K562 (cell line): ENCODE data around the gene UNC5B. TPM values are rescaled to one million over a fixed set of nuclear protein-coding genes. Genes with fewer than 3 reads are reported as not detected.

ENCODE experiments used
- ATAC-seq: fragments of 200-7000 bp; cut with Tn5 transposase; 3 replicates; pipeline ENCODE4 v1.9.1; 2020; ENCODE audit warnings: moderate library complexity
- BruUV-seq: library from RNA; stranded (reverse); fragments of 400-500 nt; replicated peaks from 2 replicates; lab custom pipeline; 2021; lab: Mats Ljungman, UMichigan
- CTCF ChIA-PET: fragments of 300-600 bp; formaldehyde crosslinking; extraction: SDS; loops from one replicate; lab custom pipeline; 2021; ENCODE audit warnings: low intra/inter-chr PET ratio; lab: Yijun Ruan, JAX
- POLR2A ChIA-PET: fragments of 300-600, 350-650 bp; sonication (Branson Sonifier 250); formaldehyde crosslinking; extraction: SDS; loops from one replicate; lab custom pipeline; 2021; ENCODE audit warnings: antibody characterized with exemption, inconsistent platforms; lab: Yijun Ruan, JAX
- DNase-seq, 4 experiments: peaks; one replicate each; pipeline versions ENCODE4 v3.0.0 to v3.0.0-alpha.2; 2011 to 2018; ENCODE audit warnings: low spot score in 3 of 4, mixed read lengths in 3 of 4; ENCODE audit errors: extremely low read depth in 1 of 4
- FAIRE-seq: peaks from 2 replicates; lab custom pipeline; 2011; peaks lifted over from hg19 to GRCh38; lab: Jason Lieb, UNC
- H2AFZ ChIP-seq: 2 replicates; pipeline ENCODE4 v1.6.0; 2011; ENCODE audit warnings: low read depth, low read length, control low read depth, inconsistent platforms
- H3K27ac ChIP-seq: fragments of 200-600 bp; 3 replicates; pipeline ENCODE4 v1.8.0; 2011; ENCODE audit warnings: low read depth, mild to moderate bottlenecking, control low read depth, inconsistent platforms, low read length, moderate library complexity, mixed read lengths; ENCODE audit errors: extremely low read depth
- H3K27me3 ChIP-seq, 2 experiments: fragments of 300-600 bp in 1 of 2; 2 replicates in 1 of 2; 3 replicates in 1 of 2; pipeline versions ENCODE4 v1.6.0 to v1.8.0; 2011; ENCODE audit warnings: inconsistent platforms in 2 of 2, low read length in 2 of 2, mild to moderate bottlenecking in 1 of 2, mixed read lengths in 1 of 2, moderate library complexity in 1 of 2; ENCODE audit not compliant: control insufficient read depth in 2 of 2, insufficient read depth in 2 of 2
- H3K36me3 ChIP-seq: fragments of 300-600 bp; 3 replicates; pipeline ENCODE4 v1.8.0; 2011; ENCODE audit warnings: mild to moderate bottlenecking, low read length, inconsistent platforms; ENCODE audit not compliant: control insufficient read depth, insufficient read depth
- H3K4me1 ChIP-seq, 2 experiments: fragments of 200-600 bp in 1 of 2; replicated peaks in 1 of 2; 2 replicates in 1 of 2; 3 replicates in 1 of 2; pipeline versions ENCODE4 v1.5.1 to v1.8.0; 2011; ENCODE audit warnings: inconsistent platforms in 2 of 2, low read length in 2 of 2, mild to moderate bottlenecking in 1 of 2, mixed read lengths in 1 of 2, moderate library complexity in 1 of 2; ENCODE audit not compliant: control insufficient read depth in 2 of 2, insufficient read depth in 2 of 2
- H3K4me2 ChIP-seq: 2 replicates; pipeline ENCODE4 v1.6.1; 2011; ENCODE audit warnings: low read length, control low read depth, inconsistent platforms, mixed read lengths; ENCODE audit not compliant: insufficient read depth
- H3K4me3 ChIP-seq: fragments of 200-600 bp; sonication (generic), shearing (Covaris generic); 2 replicates; pipeline ENCODE4 v1.5.1; 2016; ENCODE audit warnings: control low read depth, inconsistent platforms
- H3K79me2 ChIP-seq: fragments of 200-600 bp; 3 replicates; pipeline ENCODE4 v1.8.0; 2011; ENCODE audit warnings: low read length, inconsistent platforms; ENCODE audit not compliant: control insufficient read depth, insufficient read depth
- H3K9ac ChIP-seq, 2 experiments: 2 replicates each; pipeline versions ENCODE4 v1.6.0 to v1.6.1; 2011; ENCODE audit warnings: low read depth in 2 of 2, low read length in 2 of 2, control low read depth in 1 of 2, inconsistent platforms in 1 of 2, mild to moderate bottlenecking in 1 of 2, mixed read lengths in 1 of 2; ENCODE audit not compliant: insufficient read depth in 1 of 2
- H3K9me1 ChIP-seq: one replicate; pipeline ENCODE4 v1.6.0; 2011; ENCODE audit warnings: inconsistent platforms, mild to moderate bottlenecking, low read length, moderate library complexity; ENCODE audit not compliant: control insufficient read depth, insufficient read depth
- H3K9me3 ChIP-seq: replicated peaks from 2 replicates; pipeline ENCODE4 v1.5.1; 2011; ENCODE audit warnings: low read depth, low read length, inconsistent platforms; ENCODE audit not compliant: control insufficient read depth, insufficient read depth
- H4K20me1 ChIP-seq: replicated peaks from 2 replicates; pipeline ENCODE4 v1.6.1; 2011; ENCODE audit warnings: low read length, inconsistent platforms, mixed read lengths; ENCODE audit not compliant: control insufficient read depth, insufficient read depth
- NCOR1 ChIP-seq: fragments of 450-650 bp; IDR thresholded peaks from 2 replicates; pipeline ENCODE4 v1.6.1; 2016; ENCODE audit warnings: mild to moderate bottlenecking, moderate library complexity
- RREB1 ChIP-seq: fragments of 250-450 bp; sonication (Bioruptor Pico); IDR thresholded peaks from 2 replicates; pipeline ENCODE4 v1.4.0; 2020
- WGBS: fragments of 100-300 bp; shearing (Covaris generic); methylation state at CpG from one replicate; pipeline ENCODE4 v1.1.6; 2016; ENCODE audit warnings: low coverage, mixed read lengths; ENCODE audit not compliant: insufficient coverage; ENCODE audit errors: missing lambda C conversion rate; 5-methylcytosine and 5-hydroxymethylcytosine counted together
- in situ Hi-C: fragments of 300-500 bp; cut with MboI; formaldehyde crosslinking; loops from 4 replicates; pipeline ENCODE4 v1.15.0; 2018; ENCODE audit warnings: inconsistent platforms, mixed read lengths
- intact Hi-C: fragments of 100-400 bp; cut with micrococcal nuclease; formaldehyde crosslinking; loops from 2 replicates; pipeline ENCODE4 v1.14.2; 2022
- polyA plus RNA-seq, 8 experiments: library from polyadenylated mRNA; depleted of rRNA in 4 of 8; stranded (reverse) in 5 of 8; unstranded in 3 of 8; fragments of >200 nt; fragmentation: Nextera tagmentation in 2 of 8; fragmentation: Illumina TruSeq in 1 of 8; extraction: Ambion mirVana in 2 of 8; extraction: Trizol in 1 of 8; gene quantifications; 2 replicates each; pipeline versions ENCODE4 v1.2.1 to v1.2.3, GENCODE V29; 2011 to 2014; ENCODE audit warnings: inconsistent platforms in 1 of 8, missing spikeins in 1 of 8
- total RNA-seq, 7 experiments: library from RNA; depleted of rRNA in 6 of 7; stranded (reverse); fragments of >200 nt in 6 of 7; fragmentation: Illumina TruSeq in 2 of 7; extraction: Trizol in 2 of 7; gene quantifications; 2 replicates each; pipeline versions ENCODE4 v1.2.1 to v1.2.3, GENCODE V29; 2011 to 2021; ENCODE audit warnings: low replicate concordance in 1 of 7

The UNC5B gene
- total and polyA plus RNA-seq, 9 of the 15 experiments (the other 6 are each of a cell fraction or from before 2014, with no cell fraction given) = 0.10 to 8.4 (median 2.1) TPM

- POLR2A ChIA-PET = interaction anchor here (0.6 to 0.8 kb wide), 3 partner anchors 86 to 432 kb away, joined by 3 read pairs; no protein-coding TSS in a partner anchor
- in situ Hi-C loops = loop anchor here (5.0 to 25.0 kb wide), 4 partner anchors 389 to 1024 kb away; no protein-coding TSS in a partner anchor
- 7% methylated on average over 19 of the region's 19 CpGs for WGBS
- TF ChIP-seq NCOR1 (0 out of 2 replicates have a peak, but pooled peaks have one; percentile 12), RREB1 (CRISPR knock-in tag) (0 out of 2 replicates have a peak, but pooled peaks have one; percentile 11)
Observed at GRCh38 chr10:71312811-71313789, 100.7 kb downstream of the UNC5B start.

More at GRCh38 chr10:71312811-71313789, 100.7 kb downstream of the UNC5B start:
- DNase-seq (peak in 1 of 4 experiments; percentile 31), FAIRE-seq (no peak), ATAC-seq (peak; percentile 16)
- Histone ChIP-seq H3K4me1 (peaks cover 0 to 9% of the 10 kb centered on the region in 2 experiments; a peak in 3 of 5 replicates), H3K4me3 (no peak overlapping the region), H3K27ac (no peak overlapping the region), H4K20me1 (no peaks in the 10 kb centered on the region), H3K4me2 (peak overlapping the region; percentile 34), H3K79me2 (no peaks in the 10 kb centered on the region), H3K9me1 (no peaks in the 10 kb centered on the region), H2AFZ (peak overlapping the region; percentile 66), H3K9me3 (no peaks in the 10 kb centered on the region), H3K9ac (peak overlapping the region in 1 of 2 experiments; percentile 29; a peak in 2 of 4 replicates), H3K27me3 (peaks cover 0 to 11% of the 10 kb centered on the region in 2 experiments; a peak in 2 of 5 replicates), H3K36me3 (no peaks in the 10 kb centered on the region)
- intact Hi-C loops = loop anchor here (5.0 to 10.0 kb wide), 3 partner anchors 294 to 732 kb away; no protein-coding TSS in a partner anchor
- CTCF ChIA-PET = interaction anchor here (0.8 to 5.8 kb wide), 7 partner anchors 10 to 583 kb away, joined by 3 to 32 read pairs (median 6); no protein-coding TSS in a partner anchor
- BruUV-seq = no TSS peak
